CD4-positive, alpha-beta T cell treated with Interleukin-4 for 1 hour (primary cell): Measurements from ENCODE around the gene ERCC8.
"Not testable (repeated sequence)": the region's sequence is repeated elsewhere in the genome, so short reads cannot be mapped to it uniquely, and the experiment has no call there.

Source experiments
- DNase-seq, 2 donors: peaks; one replicate each; pipeline ENCODE4 v3.0.0-alpha.2; 2020 to 2022

Gene ERCC8

DNA sequence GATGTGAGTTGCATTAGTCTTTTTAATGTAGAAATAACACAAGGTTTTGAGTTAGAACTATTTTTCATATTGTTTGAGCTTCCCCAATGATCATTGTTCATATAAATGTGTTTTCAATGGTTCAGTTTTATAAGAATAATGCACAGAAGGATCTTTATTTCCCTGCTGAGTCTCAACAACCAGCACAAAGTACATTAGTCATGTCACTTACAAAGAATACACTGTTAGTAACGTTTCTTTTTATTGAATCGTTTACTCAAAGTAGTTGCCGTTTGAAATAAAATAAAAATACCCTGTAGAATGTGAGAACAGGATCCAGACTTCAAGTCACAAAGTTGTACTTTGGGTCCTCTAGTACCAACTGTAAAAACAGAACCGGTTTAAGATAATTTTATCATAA lies 41.5 kb downstream of the ERCC8 start:
- no peak for DNase-seq

DNA sequence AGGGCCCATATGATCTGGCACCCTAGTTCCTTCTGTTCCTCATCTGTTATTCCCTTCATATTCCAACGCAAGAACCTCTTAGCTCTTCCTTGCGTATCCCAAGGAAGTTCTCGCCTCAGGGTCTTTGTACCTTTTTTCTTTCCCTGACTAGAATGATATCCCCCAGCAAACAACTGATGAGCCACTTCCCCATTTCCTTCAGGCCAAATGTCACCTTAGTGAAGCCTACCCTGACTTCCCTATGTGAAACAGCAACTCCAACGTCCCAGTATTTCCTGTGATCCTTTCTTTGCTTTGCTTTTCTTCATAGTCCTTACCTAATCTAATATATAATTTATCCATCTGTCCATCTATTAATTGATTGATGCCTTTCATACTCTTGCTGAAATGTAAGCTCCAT lies 47.9 kb downstream of the ERCC8 start:
- DNase-seq = no peak

DNA sequence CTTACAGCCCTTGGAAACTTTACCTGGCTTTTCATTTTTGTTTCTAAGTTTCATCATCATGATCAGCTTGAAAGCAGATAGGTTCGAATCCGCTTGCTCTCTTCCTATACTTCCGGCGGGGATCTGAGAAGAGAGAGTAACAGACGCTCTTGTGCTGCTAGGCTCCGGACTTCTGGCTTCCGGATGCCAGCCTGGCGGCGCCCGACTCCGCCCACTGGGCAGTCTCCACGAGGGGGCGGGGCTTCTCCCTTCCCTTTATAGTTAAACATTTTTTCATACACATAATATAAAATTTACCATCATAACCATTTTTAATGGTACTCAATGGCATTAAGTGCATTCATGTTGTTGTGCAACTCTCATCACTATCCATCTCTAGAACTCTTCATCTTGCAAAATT lies 51.3 kb downstream of the ERCC8 start:
- no peak for DNase-seq

DNA sequence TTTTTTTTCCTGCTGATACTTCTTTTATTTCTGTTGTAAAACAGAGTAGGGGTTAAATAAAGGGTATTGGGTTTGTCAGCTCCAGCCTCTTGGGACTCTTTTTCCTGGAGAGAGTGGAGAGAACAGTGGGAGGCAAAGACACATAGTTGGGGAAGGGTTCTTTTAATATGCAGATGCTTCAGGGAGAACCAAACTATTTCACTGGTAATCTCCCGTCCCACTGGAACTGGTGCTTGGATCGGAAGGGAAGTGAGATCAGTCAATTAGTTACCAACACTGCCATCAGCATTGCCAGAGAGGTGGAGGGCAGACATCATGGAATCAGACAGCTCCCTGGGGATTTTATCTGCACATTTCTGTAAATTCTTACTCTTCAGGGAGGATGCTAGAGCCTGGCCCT lies 53.2 kb downstream of the ERCC8 start:
- no peak for DNase-seq

DNA sequence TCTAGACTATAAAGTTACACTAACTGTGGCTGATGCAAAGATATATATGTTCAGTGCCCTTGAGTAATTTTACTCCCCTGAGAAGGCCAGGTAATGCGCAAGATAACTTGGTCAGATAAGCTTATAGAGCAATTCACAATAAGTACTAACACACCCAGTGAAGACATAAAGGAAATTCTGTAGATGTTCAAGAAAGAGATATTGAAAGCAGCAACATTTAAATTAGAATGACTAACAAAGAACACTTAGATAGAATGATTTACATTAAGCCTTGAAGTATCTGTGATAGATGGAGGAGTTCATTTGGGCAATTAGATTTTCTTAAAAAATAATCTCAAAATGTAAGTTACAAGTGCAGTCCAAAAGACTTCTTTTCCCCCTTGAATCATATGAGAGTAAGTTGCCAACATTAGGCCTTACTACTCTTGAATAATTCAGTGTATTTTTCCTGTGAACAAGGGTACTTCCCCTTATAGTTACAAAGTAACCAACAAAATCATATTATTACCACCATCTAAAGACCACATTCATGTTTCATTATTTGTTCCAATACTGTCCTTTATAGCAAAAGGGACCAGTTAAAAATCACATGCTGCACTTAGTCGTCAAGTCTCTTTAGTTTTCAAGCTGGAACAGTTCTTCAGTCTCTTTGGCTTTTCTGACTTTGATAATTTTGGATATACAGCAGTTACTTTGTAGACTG lies 56.4 kb downstream of the ERCC8 start:
- DNase-seq = no peak

DNA sequence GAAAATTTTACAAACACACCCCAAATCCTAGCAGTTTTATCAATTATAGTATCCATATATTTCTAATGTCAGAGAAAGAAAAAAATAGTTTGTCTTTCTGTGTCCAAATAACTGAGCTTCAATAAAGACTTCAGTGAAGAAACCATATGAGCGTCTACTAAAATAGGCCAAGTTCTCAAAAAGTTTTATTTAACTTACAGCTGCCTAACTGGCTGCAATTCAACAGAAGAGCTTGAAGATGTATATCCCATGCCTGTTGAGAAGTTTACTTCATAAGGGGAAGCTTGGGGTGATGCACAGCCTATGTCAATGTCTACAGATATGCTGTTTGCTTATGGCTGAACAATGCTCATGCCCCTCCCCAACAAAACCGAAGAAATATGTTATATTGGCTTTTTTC lies 57.1 kb downstream of the ERCC8 start:
- no peak for DNase-seq

DNA sequence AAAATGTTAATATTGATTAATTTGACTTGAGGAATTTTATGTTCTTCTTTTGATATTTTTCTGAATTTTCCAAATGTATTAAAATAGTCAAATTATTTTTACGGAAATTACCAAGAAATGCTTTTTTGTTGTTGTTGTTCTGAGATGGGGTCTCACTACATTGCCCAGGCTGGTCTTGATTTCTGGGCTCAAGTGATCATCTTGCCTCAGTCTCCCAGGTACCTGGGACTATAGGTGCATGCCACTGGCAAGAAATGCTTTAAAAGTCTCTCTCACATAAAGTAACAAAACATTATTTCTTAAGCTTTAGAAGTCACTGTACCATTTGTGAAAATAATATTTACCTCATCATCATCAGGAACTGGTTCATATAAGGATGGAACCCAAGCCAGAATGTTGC lies 57.8 kb downstream of the ERCC8 start:
- no peak for DNase-seq

DNA sequence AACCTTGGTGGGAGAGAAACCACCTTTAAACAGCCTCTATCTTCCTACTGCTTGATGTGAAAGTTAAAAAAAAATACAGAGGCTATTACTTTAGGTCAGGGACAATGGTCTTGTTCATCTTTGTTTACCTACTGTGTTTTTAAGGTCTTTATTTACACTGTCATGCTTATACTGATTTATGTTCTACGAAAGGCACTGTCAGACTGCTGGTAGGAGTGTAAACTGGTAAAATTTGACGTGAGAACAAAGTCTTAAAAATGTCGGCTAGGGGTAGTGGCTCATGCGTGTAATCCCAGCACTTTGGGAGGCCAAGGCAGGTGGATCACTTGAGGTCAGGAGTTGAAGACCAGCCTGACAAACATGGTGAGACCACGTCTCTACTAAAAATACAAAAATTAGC lies 58.7 kb downstream of the ERCC8 start:
- DNase-seq = no peak

DNA sequence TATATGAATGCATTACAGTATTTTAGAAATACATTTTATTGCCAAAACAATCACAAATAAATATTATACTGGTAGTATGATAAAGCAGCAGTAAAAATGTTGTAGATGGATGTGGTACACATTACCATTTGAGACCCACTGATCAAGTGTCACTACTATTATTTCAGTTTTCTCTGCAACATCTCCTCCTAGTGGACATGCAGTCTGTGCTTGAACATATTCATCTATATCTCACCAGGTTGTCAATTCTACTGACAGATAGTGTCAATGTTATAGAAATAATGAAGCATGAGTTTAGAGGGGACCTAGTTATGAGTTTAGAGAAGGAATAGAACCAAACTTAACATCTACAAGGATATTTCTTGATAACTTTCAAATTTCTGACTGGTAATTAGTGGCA lies 61.6 kb downstream of the ERCC8 start:
- DNase-seq = no peak

DNA sequence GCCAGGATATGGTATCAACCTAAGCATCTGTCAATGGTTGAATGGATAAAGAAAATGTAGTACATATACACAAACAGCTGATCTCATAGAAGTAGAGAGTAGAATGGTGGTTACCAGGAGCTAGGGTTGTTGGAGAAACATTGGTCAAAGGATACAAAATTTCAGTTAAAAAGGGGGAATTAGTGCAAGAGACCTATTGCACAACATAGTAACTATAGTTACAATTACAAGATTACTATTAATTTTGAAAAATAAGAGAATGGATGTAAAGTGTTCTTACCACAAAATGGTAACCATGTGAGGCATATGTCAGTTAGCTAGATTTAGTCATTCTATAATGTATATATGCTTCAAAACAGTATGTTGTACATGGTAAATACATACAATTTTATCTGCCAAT lies 72.0 kb downstream of the ERCC8 start:
- no peak for DNase-seq

DNA sequence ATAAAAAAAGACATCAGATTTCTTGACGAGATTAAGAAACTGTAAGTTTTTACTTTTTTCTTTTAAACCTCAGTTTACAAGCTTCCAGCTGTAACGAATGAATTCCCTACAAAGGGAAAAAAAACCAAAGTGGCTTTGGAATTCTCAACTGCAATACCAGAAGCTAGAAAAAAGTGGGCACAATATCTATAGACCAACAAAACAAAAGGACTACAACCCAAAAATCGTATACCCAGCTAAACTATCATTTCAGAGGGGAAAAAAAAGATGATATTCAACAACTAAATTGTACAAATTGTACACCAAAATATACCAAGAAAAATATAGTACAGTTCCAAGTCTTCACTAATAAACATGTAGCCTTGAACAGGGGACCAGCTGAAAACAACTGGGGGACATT lies 74.0 kb downstream of the ERCC8 start:
- DNase-seq = no peak

DNA sequence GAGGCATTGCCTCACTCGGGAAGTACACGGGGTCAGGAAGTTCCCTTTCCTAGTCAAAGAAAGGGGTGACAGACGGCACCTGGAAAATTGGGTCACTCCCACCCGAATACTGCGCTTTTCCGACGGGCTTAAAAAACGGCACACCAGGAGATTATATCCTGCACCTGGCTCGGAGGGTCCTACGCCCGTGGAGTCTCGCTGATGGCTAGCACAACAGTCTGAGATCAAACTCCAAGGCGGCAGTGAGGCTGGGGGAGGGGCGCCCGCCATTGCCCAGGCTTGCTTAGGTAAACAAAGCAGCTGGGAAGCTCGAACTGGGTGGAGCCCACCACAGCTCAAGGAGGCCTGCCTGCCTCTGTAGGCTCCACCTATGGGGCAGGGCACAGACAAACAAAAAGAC lies 84.3 kb downstream of the ERCC8 start:
- DNase-seq = not testable (repeated sequence)

DNA sequence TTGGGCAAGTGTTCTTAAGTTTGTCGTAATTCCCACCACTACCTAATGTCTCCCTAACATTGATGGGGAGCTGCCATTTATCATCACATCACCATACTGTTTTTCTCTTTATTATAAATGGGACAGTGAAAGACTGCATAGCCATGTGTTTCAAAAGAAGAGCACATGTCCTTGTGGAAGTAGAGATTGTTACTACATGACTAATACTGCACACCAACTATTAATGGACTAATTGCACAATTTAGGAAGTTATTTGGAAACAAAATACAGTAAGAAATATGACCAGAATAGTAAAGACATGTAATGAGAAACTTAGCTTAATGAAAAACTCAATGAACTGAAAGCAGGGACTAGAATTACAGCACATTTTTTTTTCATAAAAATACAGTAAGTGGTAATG lies 88.8 kb downstream of the ERCC8 start:
- no peak for DNase-seq

DNA sequence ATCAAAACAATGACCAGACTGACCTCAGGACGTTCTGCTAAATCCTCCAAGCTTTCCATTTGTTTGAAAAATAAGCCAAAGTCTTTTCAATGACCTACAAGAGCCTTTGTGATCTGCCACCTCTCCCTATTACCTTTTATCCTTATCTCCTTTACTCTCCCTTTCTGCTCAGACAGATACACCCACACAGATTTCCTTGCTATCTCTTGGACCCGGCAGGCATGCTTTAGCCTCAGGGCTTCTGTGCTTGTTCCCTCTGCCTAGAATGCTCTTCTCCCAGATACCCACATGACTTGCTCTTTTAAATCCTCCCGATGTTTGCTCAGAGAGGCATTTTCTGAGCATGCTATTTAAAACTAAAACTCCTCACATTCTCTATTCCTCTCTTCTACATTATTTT lies 91.9 kb downstream of the ERCC8 start:
- no peak for DNase-seq

DNA sequence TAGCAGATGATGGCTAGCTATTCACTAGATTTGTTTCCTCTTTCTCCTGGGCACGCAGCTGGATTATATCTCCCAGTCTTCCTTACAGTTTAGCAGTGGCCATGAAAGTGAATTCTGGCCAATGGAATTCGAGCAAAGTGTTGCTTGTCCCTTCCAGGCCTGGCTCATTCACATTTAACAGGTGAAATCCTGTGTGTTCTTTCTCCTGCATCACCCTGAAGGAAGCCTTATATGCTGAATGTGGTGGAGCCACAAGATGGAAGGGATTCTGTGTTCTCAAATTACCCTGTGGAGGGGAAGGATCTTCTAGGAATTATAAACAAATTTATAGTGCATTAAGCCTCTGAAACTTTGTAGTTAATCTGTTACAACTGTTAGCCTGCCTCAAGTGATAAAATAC lies 92.6 kb downstream of the ERCC8 start:
- no peak for DNase-seq

DNA sequence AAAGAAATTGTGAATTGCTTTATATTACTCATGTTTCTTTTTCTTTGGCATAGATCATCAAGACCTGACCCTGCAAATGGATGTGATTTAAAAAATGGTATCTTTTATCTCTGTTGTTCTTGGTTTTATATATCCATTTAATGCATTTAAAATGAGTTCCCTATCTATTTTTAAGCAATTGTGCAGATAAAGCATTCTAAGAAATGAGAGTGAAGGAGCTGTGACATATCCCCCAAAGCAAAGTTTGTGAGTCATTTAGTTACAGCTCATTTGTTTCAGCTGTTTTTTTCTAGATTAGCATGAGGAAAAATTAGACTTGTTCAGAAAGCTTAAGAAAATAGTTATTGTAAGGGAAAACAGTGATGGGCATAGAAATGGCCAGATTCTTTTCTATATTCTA lies 93.2 kb downstream of the ERCC8 start:
- no peak for DNase-seq

DNA sequence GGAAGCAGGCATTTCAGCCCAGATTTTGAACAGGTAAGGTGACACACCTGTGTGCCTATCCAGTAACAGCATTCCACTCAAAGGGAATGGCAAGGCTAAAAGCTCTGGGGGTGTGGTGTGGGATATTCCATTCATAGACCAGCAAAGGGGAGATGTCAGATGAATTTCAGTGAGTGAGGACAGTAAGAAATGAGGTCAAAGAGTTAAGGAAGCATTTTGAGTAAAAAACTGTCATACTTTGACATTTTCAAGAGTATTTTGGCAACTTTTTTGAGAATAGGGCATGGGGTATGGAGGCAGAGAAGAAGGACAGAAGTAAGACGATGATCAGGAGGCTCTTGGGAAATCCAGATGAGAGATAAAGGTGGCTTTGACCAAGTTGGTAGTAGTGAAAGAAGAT lies 98.6 kb downstream of the ERCC8 start:
- no peak for DNase-seq

DNA sequence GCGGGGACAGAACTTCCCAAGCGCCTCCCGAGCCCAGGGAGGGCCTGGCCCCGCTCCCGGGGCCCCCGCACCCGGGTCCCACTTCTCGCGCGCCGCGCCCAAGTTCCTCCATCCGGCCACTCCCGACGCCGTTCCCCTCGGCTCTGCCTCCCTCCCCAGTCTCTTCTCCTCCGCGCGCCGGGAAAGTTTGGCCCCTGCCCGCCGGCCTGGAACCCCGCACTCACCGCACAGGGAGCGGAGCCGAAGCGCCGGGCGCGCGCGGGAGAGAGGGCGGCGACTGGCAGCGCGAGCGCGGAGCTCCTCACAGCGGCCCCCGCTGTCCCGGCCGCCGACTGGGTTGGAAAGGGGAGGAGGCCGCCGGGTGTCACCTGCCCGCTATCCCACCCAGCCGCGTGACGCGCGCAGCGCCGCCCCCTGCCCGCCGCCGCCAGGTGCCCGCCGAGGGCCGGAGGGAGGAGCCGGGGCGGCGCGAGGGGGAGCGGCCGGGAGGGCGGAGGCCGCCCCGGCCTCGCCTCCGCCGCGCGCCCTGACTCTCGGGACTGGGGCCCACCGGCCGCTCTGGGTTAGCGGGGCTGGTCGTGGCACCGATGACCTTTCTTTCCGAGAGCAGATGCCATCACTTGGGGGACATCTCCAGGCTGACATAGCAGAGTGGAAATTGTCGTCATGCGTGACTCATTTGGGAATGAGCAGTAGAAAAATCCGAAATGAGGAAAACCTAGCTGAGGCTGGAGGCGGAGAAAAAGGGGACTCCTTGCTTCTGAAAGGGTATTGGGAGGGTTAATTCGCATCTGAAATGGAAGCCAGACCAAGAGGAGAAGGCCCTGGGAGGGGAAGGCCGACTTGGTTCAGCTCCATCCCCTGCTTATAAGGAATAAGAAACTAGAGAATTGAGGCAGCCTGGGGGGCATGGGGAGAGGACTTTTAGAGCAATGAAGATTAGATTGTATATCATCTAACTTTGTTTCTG lies 100.6 kb downstream of the ERCC8 start, which contains the start of gene ELOVL7:
ELOVL7 (minus strand) TSS at position 334 of the 970 bp plus-strand sequence. CDS start 56,872 bp downstream, outside the sequence.
- peak; percentile 2 to 14 for DNase-seq

DNA sequence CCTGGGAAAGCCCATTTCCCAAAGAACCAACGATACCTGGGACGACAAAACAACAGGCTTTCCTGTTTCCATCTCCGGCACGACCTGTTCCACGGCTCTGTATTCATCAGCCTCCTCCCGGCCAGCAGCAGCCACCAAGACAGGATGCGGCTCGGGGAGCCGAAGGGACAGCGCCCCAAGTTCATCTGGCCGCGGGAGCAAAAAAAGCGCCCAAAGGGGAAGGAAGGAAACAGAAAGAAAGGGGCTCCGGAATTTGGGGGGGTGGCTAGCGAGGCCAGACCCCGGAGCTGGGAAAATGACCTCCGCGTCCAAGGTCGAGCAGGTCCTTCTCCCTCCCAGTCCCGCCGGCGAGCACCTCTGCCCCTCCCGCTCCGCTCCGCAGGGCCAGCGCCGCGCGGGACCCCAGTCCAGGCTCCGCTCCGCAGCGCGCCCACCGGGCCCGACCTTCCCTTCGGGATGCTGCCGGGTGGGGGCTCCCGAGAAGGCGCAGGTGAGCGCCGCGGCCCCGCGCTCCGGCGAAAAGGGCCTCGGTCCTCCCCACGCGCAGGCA lies 101.4 kb downstream of the ERCC8 start:
- no peak for DNase-seq

DNA sequence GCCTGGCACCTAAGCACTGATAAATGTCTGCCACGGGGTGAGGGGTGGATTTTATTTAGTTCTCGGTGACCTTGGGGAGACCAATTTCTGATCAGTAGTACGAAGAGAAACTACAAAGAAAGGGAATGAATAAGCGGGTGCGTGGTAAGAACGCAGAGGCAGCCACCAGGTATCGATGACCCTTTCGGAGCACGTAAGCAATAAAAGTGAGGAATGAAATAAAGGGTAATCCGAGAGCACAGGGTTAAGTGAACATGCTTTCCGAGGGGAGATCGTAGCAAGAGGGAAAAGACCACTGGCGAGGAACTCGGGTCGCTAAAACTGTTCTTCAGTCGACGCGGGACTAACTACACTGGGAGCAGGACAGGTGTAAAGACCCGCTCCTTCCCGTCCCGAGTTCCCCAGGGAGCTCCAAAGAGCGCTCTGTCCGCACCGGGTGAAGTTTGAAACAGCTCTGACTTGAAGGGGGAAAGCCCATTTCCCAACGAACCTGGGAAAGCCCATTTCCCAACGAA lies 101.9 kb downstream of the ERCC8 start:
- DNase-seq = no peak

DNA sequence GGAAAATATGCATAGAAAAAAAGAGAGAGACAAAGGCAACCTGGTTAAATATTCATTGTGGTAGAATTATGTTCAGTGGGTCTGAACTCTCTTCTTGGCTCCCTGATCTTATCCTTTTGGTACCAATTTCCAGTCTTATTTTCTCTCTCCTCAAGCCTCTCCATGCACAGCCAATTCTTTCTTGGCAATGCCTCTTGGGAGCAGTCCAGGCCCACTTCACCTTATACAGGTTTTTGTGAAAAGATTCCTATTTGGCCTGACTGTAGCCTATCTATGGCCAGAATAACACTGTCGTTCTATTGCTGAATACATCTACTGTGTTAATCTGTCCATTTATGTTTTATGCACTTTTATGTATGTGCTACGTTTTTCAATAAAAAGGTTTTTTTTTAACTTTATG lies 103.5 kb downstream of the ERCC8 start:
- no peak for DNase-seq

DNA sequence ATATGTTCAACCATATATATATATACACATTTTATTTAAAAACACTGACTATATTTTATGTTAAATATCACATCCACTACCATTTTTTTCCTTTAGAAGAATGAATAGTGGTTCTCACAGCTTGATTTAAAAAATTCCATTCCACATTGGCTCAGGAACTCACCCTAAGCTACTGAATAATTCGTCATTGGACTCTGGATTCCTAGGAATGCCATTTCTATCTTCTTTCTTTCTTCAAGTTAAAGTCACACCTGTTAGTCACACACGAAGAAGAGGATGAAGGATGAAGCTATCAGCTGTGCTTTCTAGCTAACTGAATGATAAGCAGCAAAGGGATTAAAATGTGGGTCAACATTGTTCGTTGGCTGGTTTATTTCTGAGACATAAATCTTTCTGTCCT lies 108.7 kb downstream of the ERCC8 start:
- DNase-seq = no peak

DNA sequence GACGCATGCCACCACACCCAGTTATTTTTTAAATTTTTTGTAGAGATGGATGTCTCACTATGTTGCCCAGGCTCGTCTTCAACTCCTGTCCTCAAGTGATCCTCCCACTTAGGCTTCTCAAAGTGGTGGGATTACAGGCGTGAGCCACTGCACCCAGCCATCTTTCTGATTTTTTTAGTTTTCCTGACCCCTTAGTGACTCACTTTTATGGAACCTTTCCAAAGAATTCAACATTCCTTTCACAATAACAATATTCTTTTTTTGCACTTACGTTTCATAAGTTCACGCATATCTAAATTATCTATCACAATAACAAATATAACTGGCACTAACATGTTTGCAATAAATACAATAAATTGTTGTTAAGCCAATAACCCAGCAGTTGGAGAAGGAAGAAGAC lies 109.3 kb downstream of the ERCC8 start:
- DNase-seq = no peak

DNA sequence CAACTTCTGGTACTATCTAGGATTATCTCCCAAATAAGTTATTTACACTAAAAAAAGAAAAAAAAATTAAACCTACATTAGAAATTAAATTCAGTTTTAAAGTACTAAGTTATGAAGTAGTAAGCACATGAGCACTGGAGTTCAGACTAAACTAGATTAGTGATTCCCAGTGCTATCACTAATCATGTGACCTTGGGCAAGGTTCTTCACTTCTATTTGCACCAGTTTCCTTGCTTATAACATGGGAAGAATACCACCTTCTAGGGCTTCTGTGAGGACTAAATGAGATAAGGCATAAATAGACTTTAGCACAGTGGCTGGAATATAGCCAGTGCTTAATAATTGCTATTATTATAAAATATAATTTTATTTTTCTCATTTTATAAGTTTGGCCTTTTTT lies 111.3 kb downstream of the ERCC8 start:
- no peak for DNase-seq
